ENCODE data around the gene UPK3BL2.
"Not testable (repeated sequence)": the region's sequence is repeated elsewhere in the genome, so short reads cannot be mapped to it uniquely, and the experiment has no call there.

DNA sequence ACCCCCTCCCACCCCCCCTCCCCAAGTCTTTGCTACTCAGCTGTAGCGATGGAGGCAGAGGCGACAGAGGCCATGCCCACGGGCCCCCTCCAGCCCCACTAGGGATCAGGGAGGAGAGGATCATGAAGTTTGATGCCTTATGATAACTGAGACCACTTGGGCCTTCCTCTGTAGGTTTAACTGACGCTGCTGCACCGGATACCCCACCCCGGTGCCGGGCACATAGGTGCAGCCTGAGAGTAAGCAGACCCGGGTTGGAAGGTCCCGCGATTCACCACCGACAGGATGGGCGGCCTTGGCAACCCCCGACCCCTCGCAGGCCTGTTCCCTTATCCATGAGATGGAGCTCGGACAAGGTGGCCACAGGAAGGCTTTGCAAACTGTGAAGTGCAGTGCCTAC is 49.5 kb downstream of the UPK3BL2 start:
- TF ChIP-seq, protein P1, sequence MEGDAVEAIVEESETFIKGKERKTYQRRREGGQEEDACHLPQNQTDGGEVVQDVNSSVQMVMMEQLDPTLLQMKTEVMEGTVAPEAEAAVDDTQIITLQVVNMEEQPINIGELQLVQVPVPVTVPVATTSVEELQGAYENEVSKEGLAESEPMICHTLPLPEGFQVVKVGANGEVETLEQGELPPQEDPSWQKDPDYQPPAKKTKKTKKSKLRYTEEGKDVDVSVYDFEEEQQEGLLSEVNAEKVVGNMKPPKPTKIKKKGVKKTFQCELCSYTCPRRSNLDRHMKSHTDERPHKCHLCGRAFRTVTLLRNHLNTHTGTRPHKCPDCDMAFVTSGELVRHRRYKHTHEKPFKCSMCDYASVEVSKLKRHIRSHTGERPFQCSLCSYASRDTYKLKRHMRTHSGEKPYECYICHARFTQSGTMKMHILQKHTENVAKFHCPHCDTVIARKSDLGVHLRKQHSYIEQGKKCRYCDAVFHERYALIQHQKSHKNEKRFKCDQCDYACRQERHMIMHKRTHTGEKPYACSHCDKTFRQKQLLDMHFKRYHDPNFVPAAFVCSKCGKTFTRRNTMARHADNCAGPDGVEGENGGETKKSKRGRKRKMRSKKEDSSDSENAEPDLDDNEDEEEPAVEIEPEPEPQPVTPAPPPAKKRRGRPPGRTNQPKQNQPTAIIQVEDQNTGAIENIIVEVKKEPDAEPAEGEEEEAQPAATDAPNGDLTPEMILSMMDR (IDR thresholded peaks at IDR 0.05) = not testable (repeated sequence)
- not testable (repeated sequence) for TF ChIP-seq POLR2A (IDR thresholded peaks at IDR 0.05)
